ENCODE measurements around the gene CD209. TPM values are rescaled to one million over a fixed set of nuclear protein-coding genes. Genes with fewer than 3 reads are reported as not detected.

CD209 gene
- total and polyA plus RNA-seq, 9 donors, result 2.0 to 5.2 (median 2.9) TPM

GRCh38 chr19:7709932-7710460 is 37.3 kb downstream of the CD209 start:
- Histone ChIP-seq H3K36me3 (ENCODE audit: control insufficient read depth, insufficient read depth, low read length) (no peaks in the 10 kb centered on the region), H3K27ac (ENCODE audit: low read length) (no peak overlapping the region), H3K9me3 (replicated peaks; ENCODE audit: control insufficient read depth, low read depth, low read length) (no peaks in the 10 kb centered on the region), H3K27me3 (ENCODE audit: control insufficient read depth, insufficient read depth, low read length) (no peaks in the 10 kb centered on the region), H3K4me3 (ENCODE audit: low read length) (no peak overlapping the region), H3K4me1 (ENCODE audit: control insufficient read depth, insufficient read depth, low read length) (peaks cover 5% of the 10 kb centered on the region)
- 79% methylated on average over 5 of the region's 10 CpGs for WGBS (ENCODE audit: insufficient coverage)
- no peak for DNase-seq

GRCh38 chr19:7706955-7707456 is 40.3 kb downstream of the CD209 start:
- peak; percentile 40 for DNase-seq
- H3K9me3 ChIP-seq (replicated peaks; ENCODE audit: control insufficient read depth, low read depth, low read length), result no peaks in the 10 kb centered on the region
- H3K27me3 ChIP-seq (ENCODE audit: control insufficient read depth, insufficient read depth, low read length), result no peaks in the 10 kb centered on the region
- H3K27ac ChIP-seq (ENCODE audit: low read length), result peak overlapping the region; percentile 13
- H3K4me1 ChIP-seq (ENCODE audit: control insufficient read depth, insufficient read depth, low read length), result peaks cover 5% of the 10 kb centered on the region
- WGBS (ENCODE audit: insufficient coverage), result 39% methylated on average over 5 of the region's 8 CpGs
- H3K36me3 ChIP-seq (ENCODE audit: control insufficient read depth, insufficient read depth, low read length), result no peaks in the 10 kb centered on the region
- H3K4me3 ChIP-seq (ENCODE audit: low read length), result no peak overlapping the region

DNA sequence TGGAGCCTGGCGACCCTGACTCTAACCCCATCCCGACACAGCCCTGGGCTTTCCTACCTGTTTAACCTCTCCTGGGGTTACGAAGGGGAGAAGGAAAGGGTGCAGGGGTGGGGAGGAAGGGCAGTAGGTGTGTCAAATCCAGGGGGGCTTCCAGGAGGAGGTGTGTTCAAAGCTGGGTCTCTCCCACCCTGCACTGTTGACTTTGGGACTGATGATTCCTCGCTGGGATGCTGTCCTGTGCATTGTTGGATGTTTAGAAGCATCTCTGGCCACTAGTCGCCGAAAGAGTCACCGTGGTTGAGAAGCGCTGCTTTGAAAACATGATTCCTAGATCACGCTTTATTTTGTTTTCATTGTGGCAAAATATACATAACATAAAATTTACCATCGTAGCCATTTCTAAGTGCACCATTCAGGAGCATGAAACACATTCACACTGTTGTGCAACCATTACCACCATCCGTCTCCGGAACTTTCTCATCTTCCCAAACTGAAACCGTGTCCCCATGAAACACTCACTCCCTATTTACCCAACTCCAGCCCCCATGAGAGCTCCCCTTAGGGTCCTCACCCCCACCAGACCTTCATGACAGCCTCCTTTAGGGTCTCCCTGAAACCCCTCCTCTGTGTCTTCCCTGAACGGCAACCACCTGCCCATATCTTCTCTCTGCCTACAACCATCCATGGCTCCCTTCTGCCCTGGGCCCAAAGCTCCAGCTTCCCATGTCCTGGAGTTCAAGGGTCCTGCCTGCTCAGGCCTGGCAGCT is 41.0 kb downstream of the CD209 start:
- no peak for DNase-seq

DNA sequence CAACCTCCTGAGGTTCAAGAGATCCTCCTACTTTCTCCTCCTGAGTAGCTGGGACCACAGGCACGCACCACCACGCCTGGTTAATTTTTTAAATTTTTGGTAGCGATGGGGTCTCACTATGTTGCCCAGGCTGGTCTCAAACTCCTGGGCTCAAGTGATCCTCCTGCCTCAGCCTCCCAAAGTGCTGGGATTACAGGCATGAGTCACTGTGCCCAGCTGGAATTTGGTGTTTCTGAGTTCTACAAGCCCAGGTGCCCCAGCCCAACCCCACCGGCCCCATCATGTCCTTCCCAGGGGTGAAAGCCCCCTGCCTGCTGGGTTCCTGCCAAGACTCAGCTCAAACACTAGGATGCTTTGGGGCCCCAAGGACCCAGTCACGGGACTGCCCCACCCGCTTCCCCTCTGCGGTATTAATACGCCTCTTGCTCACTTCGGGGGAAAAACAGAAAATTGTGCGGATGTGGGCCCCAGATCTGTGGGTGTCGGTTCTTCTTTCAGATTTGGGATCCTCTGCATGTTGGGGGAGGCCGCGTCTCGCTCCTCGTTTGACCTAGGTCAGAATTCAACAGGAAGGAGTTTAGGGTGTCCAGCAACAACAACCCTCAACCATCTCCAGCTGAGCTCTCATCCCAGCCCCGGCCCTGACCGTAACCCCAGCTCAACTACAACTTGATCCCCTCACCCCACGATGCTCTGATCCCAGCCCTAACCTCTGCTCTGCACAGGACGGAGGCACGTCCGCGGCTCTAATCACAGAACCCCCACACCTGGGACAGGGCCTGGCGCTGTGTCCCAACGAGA is 41.7 kb downstream of the CD209 start:
- Histone ChIP-seq H3K9me3 (replicated peaks; ENCODE audit: control insufficient read depth, low read depth, low read length) (no peaks in the 10 kb centered on the region), H3K27me3 (ENCODE audit: control insufficient read depth, insufficient read depth, low read length) (peaks cover 2% of the 10 kb centered on the region), H3K4me3 (ENCODE audit: low read length) (no peak overlapping the region), H3K27ac (ENCODE audit: low read length) (peak overlapping the region; percentile 62), H3K36me3 (ENCODE audit: control insufficient read depth, insufficient read depth, low read length) (no peaks in the 10 kb centered on the region), H3K4me1 (ENCODE audit: control insufficient read depth, insufficient read depth, low read length) (peaks cover 5% of the 10 kb centered on the region)
- 49% methylated on average over 17 of the region's 24 CpGs for WGBS (ENCODE audit: insufficient coverage)
- DNase-seq, result peak; percentile 76

More for the DNA sequence above, 41.0 kb downstream of the CD209 start:
- H3K27ac ChIP-seq (ENCODE audit: low read length), result peak overlapping the region; percentile 62
- H3K27me3 ChIP-seq (ENCODE audit: control insufficient read depth, insufficient read depth, low read length), result no peaks in the 10 kb centered on the region
- no peak overlapping the region for H3K4me3 ChIP-seq (ENCODE audit: low read length)
- H3K36me3 ChIP-seq (ENCODE audit: control insufficient read depth, insufficient read depth, low read length), result no peaks in the 10 kb centered on the region
- no peaks in the 10 kb centered on the region for H3K9me3 ChIP-seq (replicated peaks; ENCODE audit: control insufficient read depth, low read depth, low read length)
- 69% methylated on average over 7 of the region's 14 CpGs for WGBS (ENCODE audit: insufficient coverage)
- peaks cover 5% of the 10 kb centered on the region for H3K4me1 ChIP-seq (ENCODE audit: control insufficient read depth, insufficient read depth, low read length)

DNA sequence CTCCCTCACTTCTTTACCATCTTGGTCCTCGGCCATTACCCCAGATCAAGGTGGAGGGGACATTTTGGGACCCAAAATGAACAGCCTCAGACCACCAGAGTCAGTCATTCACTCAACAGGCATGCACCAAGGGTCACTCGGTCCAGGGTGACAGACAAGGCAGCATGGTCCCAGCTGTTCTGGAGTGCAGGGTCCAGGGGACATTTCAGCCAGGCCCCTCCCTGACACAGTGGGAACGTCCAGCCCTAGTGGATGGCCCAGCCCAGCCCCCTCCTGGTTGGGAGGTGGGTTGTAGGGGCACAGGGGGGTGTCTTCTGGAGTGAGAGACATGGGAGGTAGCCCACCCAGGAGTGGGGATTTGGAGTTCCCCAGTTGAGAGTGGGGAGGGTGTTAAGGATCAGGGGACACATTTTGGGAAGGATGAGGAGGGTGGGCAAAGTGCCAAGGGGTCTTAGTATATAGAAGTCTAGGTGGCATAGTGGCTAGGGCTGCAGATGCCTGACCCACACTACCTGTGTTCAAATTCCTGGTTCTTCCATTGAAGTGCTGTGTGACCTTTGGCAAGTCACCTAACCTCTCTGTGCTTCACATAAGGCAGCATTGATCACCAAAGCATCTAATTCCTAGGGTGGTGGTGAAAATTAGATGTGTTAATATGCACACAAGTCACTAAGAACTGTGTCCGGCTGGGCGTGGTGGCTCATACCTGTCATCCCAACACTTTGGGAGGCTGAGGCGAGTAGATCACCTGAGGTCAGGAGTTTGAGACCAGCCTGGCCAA is 42.9 kb downstream of the CD209 start:
- no peak overlapping the region for H3K4me3 ChIP-seq (ENCODE audit: low read length)
- no peak for DNase-seq
- no peak overlapping the region for H3K27ac ChIP-seq (ENCODE audit: low read length)
- 66% methylated on average over 5 of the region's 6 CpGs for WGBS (ENCODE audit: insufficient coverage)
- peaks cover 2% of the 10 kb centered on the region for H3K27me3 ChIP-seq (ENCODE audit: control insufficient read depth, insufficient read depth, low read length)
- peaks cover 5% of the 10 kb centered on the region for H3K4me1 ChIP-seq (ENCODE audit: control insufficient read depth, insufficient read depth, low read length)
- H3K9me3 ChIP-seq (replicated peaks; ENCODE audit: control insufficient read depth, low read depth, low read length), result no peaks in the 10 kb centered on the region
- no peaks in the 10 kb centered on the region for H3K36me3 ChIP-seq (ENCODE audit: control insufficient read depth, insufficient read depth, low read length)

GRCh38 chr19:7703332-7703731 is 44.0 kb downstream of the CD209 start:
- Histone ChIP-seq H3K27ac (ENCODE audit: low read length) (no peak overlapping the region), H3K36me3 (ENCODE audit: control insufficient read depth, insufficient read depth, low read length) (no peaks in the 10 kb centered on the region), H3K9me3 (replicated peaks; ENCODE audit: control insufficient read depth, low read depth, low read length) (no peaks in the 10 kb centered on the region), H3K4me1 (ENCODE audit: control insufficient read depth, insufficient read depth, low read length) (peaks cover 5% of the 10 kb centered on the region), H3K27me3 (ENCODE audit: control insufficient read depth, insufficient read depth, low read length) (peaks cover 3% of the 10 kb centered on the region), H3K4me3 (ENCODE audit: low read length) (no peak overlapping the region)
- no peak for DNase-seq
- 63% methylated on average over 8 of the region's 8 CpGs for WGBS (ENCODE audit: insufficient coverage)

DNA sequence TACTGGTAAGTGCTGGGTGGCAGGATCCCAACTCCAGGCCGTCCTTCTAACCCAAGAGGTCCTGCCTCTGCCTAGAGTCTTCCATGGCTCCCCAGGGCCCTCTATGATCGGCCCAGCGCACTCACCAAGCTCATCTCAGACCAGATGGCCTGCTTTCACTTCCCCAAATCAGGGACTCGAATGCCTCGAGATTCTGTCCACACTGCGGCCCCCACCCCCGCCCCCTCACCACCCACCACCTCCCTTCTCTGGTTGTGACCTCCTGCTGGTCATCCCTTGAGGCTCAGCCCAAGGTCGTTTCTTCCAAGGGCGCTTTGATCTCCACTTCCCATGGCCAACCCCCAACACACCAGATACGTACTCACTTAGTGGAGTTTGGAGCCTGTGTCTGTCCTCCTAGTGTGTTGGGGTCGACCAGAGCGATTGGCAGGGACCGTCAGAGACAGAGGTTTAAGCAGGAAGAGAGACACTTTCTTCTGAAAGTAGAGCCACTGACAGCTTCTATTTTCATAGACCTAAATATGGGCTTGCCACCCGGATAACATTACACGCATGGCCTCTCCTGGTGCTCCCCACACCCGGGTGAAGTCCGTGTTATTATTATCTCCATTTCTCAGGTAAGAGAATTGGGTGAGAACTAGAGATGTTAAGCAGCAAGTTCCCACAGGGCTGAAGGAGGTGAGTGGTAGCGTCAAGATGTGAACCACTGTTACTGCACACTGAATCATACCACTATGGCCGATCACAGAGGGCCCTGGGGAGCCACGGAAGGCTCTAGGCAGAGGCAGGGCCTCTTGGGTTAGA is 45.5 kb downstream of the CD209 start, which contains the start of gene FCER2:
Gene FCER2 (minus strand): TSS at position 478 of the 804 bp plus-strand sequence. CDS start 2,371 bp downstream, outside the sequence.
- no peak within 1 kb of the TSS for H3K4me3 ChIP-seq (ENCODE audit: low read length)
- no peak within 1 kb of the TSS for H3K27ac ChIP-seq (ENCODE audit: low read length)
- WGBS (ENCODE audit: insufficient coverage), result 49% methylated on average over 9 of the region's 20 CpGs
- H3K27me3 ChIP-seq (ENCODE audit: control insufficient read depth, insufficient read depth, low read length), result peaks cover 8% of the 10 kb centered on the region
- H3K9me3 ChIP-seq (replicated peaks; ENCODE audit: control insufficient read depth, low read depth, low read length), result no peaks in the 10 kb centered on the region
- no peaks in the 10 kb centered on the region for H3K36me3 ChIP-seq (ENCODE audit: control insufficient read depth, insufficient read depth, low read length)
- no peaks in the 10 kb centered on the region for H3K4me1 ChIP-seq (ENCODE audit: control insufficient read depth, insufficient read depth, low read length)
- peak; percentile 57 for DNase-seq

DNA sequence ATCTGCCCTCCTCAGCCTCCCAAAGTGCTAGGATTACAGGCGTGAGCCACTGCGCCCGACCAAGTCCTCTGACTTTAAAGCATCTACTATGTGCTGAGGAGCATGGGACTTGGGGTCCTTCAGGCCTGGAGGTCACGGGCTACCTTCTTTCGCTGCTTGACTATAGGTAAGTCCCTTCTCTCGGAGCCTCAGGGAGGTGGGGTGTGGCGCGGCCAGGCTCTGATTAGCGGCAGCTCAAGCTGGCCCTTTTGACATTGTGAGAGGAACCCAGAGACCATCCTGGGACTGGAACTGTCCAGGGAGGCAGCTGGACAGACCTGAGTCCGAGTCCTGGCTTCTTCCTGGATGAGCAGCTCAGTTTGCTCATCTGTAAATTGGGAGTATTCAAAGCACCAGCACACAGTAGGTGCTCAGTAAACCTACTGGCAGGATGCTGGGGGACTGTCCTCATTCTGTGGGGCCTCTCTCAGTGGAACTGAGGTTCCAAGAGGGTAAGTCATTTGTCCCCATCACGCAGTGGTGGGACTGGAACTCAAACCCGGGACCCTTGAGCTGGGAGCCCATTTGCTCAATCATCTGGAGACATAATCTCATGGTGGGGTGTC is 46.2 kb downstream of the CD209 start:
- H3K36me3 ChIP-seq (ENCODE audit: control insufficient read depth, insufficient read depth, low read length), result no peaks in the 10 kb centered on the region
- no peaks in the 10 kb centered on the region for H3K4me1 ChIP-seq (ENCODE audit: control insufficient read depth, insufficient read depth, low read length)
- no peaks in the 10 kb centered on the region for H3K9me3 ChIP-seq (replicated peaks; ENCODE audit: control insufficient read depth, low read depth, low read length)
- no peak for DNase-seq
- WGBS (ENCODE audit: insufficient coverage), result 89% methylated on average over 10 of the region's 12 CpGs
- H3K27me3 ChIP-seq (ENCODE audit: control insufficient read depth, insufficient read depth, low read length), result peaks cover 8% of the 10 kb centered on the region
- H3K27ac ChIP-seq (ENCODE audit: low read length), result no peak overlapping the region
- no peak overlapping the region for H3K4me3 ChIP-seq (ENCODE audit: low read length)

All from muscle of leg (tissue), 11 donors.